T-helper 9 cell (primary cell): ENCODE data around the gene TANC1.

Experiments
- DNase-seq: peaks from one replicate; pipeline ENCODE4 v3.0.0-alpha.2; 2020
- total RNA-seq, 2 donors: gene quantifications; one replicate each; lab custom pipeline; 2026; lab: John Stamatoyannopoulos, UW

TANC1 gene
- total RNA-seq, result 1.7 to 2.2 reads per million in 2 donors

GRCh38 chr2:158968396-158969161, at the start of gene TANC1:
Gene TANC1, plus strand, starts transcription at chr2:158968640. Its CDS starts 97,271 bp downstream, at chr2:159065911.
- peak; percentile 25 for DNase-seq

- DNase-seq, result no peak
Observed at GRCh38 chr2:158921599-158922408, 46.6 kb upstream of the TANC1 start.

- DNase-seq, result no peak
Observed at GRCh38 chr2:158922601-158923000, 45.8 kb upstream of the TANC1 start.

- no peak for DNase-seq
Observed at GRCh38 chr2:158923180-158923594, 45.3 kb upstream of the TANC1 start.

GRCh38 chr2:158923641-158924040, 44.8 kb upstream of the TANC1 start:
- no peak for DNase-seq

GRCh38 chr2:158926478-158926948, 41.9 kb upstream of the TANC1 start:
- no peak for DNase-seq

GRCh38 chr2:158928515-158928914, 39.9 kb upstream of the TANC1 start:
- no peak for DNase-seq

- DNase-seq, result no peak
Observed at GRCh38 chr2:158928965-158929364, 39.5 kb upstream of the TANC1 start.

GRCh38 chr2:158931572-158931971, 36.9 kb upstream of the TANC1 start:
- DNase-seq, result no peak

- no peak for DNase-seq
Observed at GRCh38 chr2:158932131-158932645, 36.3 kb upstream of the TANC1 start.

GRCh38 chr2:158934170-158934569, 34.3 kb upstream of the TANC1 start:
- no peak for DNase-seq

GRCh38 chr2:158935617-158936016, 32.8 kb upstream of the TANC1 start:
- no peak for DNase-seq

GRCh38 chr2:158936978-158937377, 31.5 kb upstream of the TANC1 start:
- no peak for DNase-seq

GRCh38 chr2:158940356-158940755, 28.1 kb upstream of the TANC1 start:
- no peak for DNase-seq

- DNase-seq, result no peak
Observed at GRCh38 chr2:158943973-158944372, 24.5 kb upstream of the TANC1 start.

- DNase-seq, result no peak
Observed at GRCh38 chr2:158948964-158949699, 19.3 kb upstream of the TANC1 start.

- DNase-seq, result no peak
Observed at GRCh38 chr2:158953454-158953853, 15.0 kb upstream of the TANC1 start.

GRCh38 chr2:158953926-158954763, 14.3 kb upstream of the TANC1 start:
- DNase-seq, result peak; percentile 5

- no peak for DNase-seq
Observed at GRCh38 chr2:158955842-158956365, 12.5 kb upstream of the TANC1 start.

GRCh38 chr2:158958365-158958764, 10.1 kb upstream of the TANC1 start:
- no peak for DNase-seq

GRCh38 chr2:158960193-158960592, 8.2 kb upstream of the TANC1 start:
- no peak for DNase-seq

GRCh38 chr2:158962074-158962473, 6.4 kb upstream of the TANC1 start:
- DNase-seq, result no peak
